Trophoblast cell (in vitro differentiated cells and primary cell): ENCODE data around the gene SLC6A19.

ENCODE experiments used
- DNase-seq, 2 donors: peaks; one replicate each; pipeline ENCODE4 v3.0.0-alpha.2; 2016
- H2AFZ ChIP-seq: 2 replicates; pipeline ENCODE4 v1.6.1; 2013; ENCODE audit warnings: low read length, moderate library complexity, mild to moderate bottlenecking; ENCODE audit not compliant: insufficient read depth, poor library complexity
- H2AK5ac ChIP-seq: 2 replicates; pipeline ENCODE4 v1.6.1; 2013; ENCODE audit warnings: mild to moderate bottlenecking, low read length
- H2BK120ac ChIP-seq: 2 replicates; pipeline ENCODE4 v1.6.1; 2013; ENCODE audit warnings: low read length, mild to moderate bottlenecking, moderate library complexity; ENCODE audit not compliant: insufficient read depth, poor library complexity
- H2BK12ac ChIP-seq: 2 replicates; pipeline ENCODE4 v1.6.1; 2013; ENCODE audit warnings: mild to moderate bottlenecking, low read length, moderate library complexity
- H2BK5ac ChIP-seq: 2 replicates; pipeline ENCODE4 v1.6.1; 2013; ENCODE audit warnings: low read length, low read depth, moderate library complexity, mild to moderate bottlenecking; ENCODE audit not compliant: poor library complexity
- H3K14ac ChIP-seq: 2 replicates; pipeline ENCODE4 v1.6.1; 2013; ENCODE audit warnings: mild to moderate bottlenecking, low read length
- H3K18ac ChIP-seq: 2 replicates; pipeline ENCODE4 v1.6.1; 2013; ENCODE audit warnings: mild to moderate bottlenecking, low read length
- H3K23ac ChIP-seq: 2 replicates; pipeline ENCODE4 v1.6.1; 2013; ENCODE audit warnings: low read length
- H3K27ac ChIP-seq: 2 replicates; pipeline ENCODE4 v1.5.1; 2013; ENCODE audit warnings: low read depth, mild to moderate bottlenecking, inconsistent platforms, low read length, moderate library complexity
- H3K27me3 ChIP-seq: 2 replicates; pipeline ENCODE4 v1.6.1; 2013; ENCODE audit warnings: inconsistent platforms, mild to moderate bottlenecking, low read length, moderate library complexity; ENCODE audit not compliant: insufficient read depth
- H3K36me3 ChIP-seq, 2 experiments: 1 replicate in 1 of 2; 2 replicates in 1 of 2; pipeline ENCODE4 v1.6.1; 2013; ENCODE audit warnings: low read length in 2 of 2, mild to moderate bottlenecking in 2 of 2, moderate library complexity in 1 of 2; ENCODE audit not compliant: insufficient read depth in 2 of 2, control insufficient read depth in 1 of 2
- H3K4ac ChIP-seq: 2 replicates; pipeline ENCODE4 v1.6.1; 2013; ENCODE audit warnings: low read depth, mild to moderate bottlenecking, low read length, moderate library complexity
- H3K4me1 ChIP-seq, 2 experiments: 1 replicate in 1 of 2; 2 replicates in 1 of 2; pipeline ENCODE4 v1.6.1; 2013; ENCODE audit warnings: low read length in 2 of 2, mild to moderate bottlenecking in 2 of 2, moderate library complexity in 1 of 2; ENCODE audit not compliant: insufficient read depth in 2 of 2, control insufficient read depth in 1 of 2
- H3K4me2 ChIP-seq: 2 replicates; pipeline ENCODE4 v1.6.1; 2013; ENCODE audit warnings: inconsistent platforms, mild to moderate bottlenecking, low read length, moderate library complexity
- H3K4me3 ChIP-seq: 2 replicates; pipeline ENCODE4 v1.5.1; 2013; ENCODE audit warnings: mild to moderate bottlenecking, low read depth, low read length, inconsistent platforms
- H3K79me1 ChIP-seq: one replicate; pipeline ENCODE4 v1.6.1; 2013; ENCODE audit warnings: low read length
- H3K79me2 ChIP-seq: 2 replicates; pipeline ENCODE4 v1.6.1; 2013; ENCODE audit warnings: low read length, mild to moderate bottlenecking; ENCODE audit not compliant: control insufficient read depth, insufficient read depth, poor library complexity
- H3K9ac ChIP-seq: 2 replicates; pipeline ENCODE4 v1.6.1; 2013; ENCODE audit warnings: mild to moderate bottlenecking, low read length
- H3K9me3 ChIP-seq: 2 replicates; pipeline ENCODE4 v1.6.1; 2013; ENCODE audit warnings: low read depth, mild to moderate bottlenecking, control low read depth, inconsistent platforms, low read length; ENCODE audit not compliant: insufficient read depth
- H4K12ac ChIP-seq: 2 replicates; pipeline ENCODE4 v1.6.1; 2013; ENCODE audit warnings: low read depth, mild to moderate bottlenecking, low read length, moderate library complexity
- H4K8ac ChIP-seq: 2 replicates; pipeline ENCODE4 v1.6.1; 2013; ENCODE audit warnings: low read depth, mild to moderate bottlenecking, low read length, moderate library complexity
- H4K91ac ChIP-seq: one replicate; pipeline ENCODE4 v1.6.1; 2013; ENCODE audit warnings: low read depth, mild to moderate bottlenecking, low read length, moderate library complexity
- WGBS: extraction: QIAGEN DNeasy Blood & Tissue Kit; methylation state at CpG from one replicate; pipeline ENCODE4 v1.1.7; 2013; ENCODE audit warnings: missing lambda C conversion rate; ENCODE audit not compliant: insufficient read length, insufficient coverage; ENCODE audit errors: extremely low coverage; 5-methylcytosine and 5-hydroxymethylcytosine counted together

SLC6A19 gene

DNA sequence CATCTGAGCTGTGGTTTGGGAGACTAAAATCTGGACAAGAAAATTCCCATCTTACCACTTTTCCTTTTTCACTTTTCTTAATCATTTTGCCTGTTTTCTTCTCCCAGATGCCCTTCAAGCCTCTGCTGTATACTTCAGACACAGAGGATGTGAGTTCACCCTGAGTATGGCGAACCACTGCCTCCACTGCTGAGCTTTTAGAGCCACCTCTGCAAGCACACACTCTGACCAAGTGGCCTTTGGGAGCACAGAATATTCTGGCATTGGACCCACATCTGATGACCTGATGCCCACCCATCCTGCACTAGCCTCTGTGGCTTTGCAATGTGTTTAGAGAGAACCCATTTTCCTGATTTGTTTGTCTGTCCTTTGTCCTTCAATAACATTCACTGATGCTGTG is 61.0 kb downstream of the SLC6A19 start:
- H3K79me1 ChIP-seq: no peaks in the 10 kb centered on the region
- no peak overlapping the region for H2BK5ac ChIP-seq
- no CpG with 5 or more reads among the region's 1 CpG for WGBS
- H3K14ac ChIP-seq: no peak overlapping the region
- no peak overlapping the region for H2BK120ac ChIP-seq
- H3K4me3 ChIP-seq: no peak overlapping the region
- no peak overlapping the region for H2BK12ac ChIP-seq
- H3K23ac ChIP-seq: no peak overlapping the region
- H3K27ac ChIP-seq: no peak overlapping the region
- H3K9me3 ChIP-seq: peaks cover 37% of the 10 kb centered on the region
- H3K27me3 ChIP-seq: no peaks in the 10 kb centered on the region
- no peak overlapping the region for H3K4me2 ChIP-seq
- no peak overlapping the region for H4K12ac ChIP-seq
- no peak overlapping the region for H4K91ac ChIP-seq
- no peak overlapping the region for H2AK5ac ChIP-seq
- H3K79me2 ChIP-seq: no peaks in the 10 kb centered on the region
- DNase-seq: no peak
- no peak overlapping the region for H3K9ac ChIP-seq
- no peak overlapping the region for H3K4ac ChIP-seq
- H4K8ac ChIP-seq: no peak overlapping the region
- H3K36me3 ChIP-seq: no peaks in the 10 kb centered on the region
- H3K4me1 ChIP-seq: no peaks in the 10 kb centered on the region
- H3K18ac ChIP-seq: no peak overlapping the region
- no peak overlapping the region for H2AFZ ChIP-seq

DNA sequence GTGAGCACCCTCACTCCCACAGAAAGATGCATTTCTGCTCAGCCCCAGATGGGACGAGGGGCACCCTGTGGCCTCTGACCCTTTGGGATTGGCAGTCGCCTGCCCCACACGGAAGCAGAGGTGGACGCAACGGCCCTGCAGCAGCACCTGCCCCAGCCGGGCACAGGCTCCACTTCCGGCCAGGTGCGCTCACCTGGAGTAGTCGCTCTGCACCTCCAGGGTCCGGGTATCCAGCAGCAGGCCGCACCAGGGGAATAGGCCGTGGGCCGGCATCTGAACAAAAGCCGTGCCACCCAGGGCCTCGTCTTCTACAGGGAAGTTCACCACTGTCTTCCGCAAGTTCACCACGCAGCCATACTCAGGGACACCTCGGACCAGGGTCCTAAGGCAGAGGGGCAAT is 62.8 kb downstream of the SLC6A19 start:
- no peak overlapping the region for H2AK5ac ChIP-seq
- H3K23ac ChIP-seq: no peak overlapping the region

DNA sequence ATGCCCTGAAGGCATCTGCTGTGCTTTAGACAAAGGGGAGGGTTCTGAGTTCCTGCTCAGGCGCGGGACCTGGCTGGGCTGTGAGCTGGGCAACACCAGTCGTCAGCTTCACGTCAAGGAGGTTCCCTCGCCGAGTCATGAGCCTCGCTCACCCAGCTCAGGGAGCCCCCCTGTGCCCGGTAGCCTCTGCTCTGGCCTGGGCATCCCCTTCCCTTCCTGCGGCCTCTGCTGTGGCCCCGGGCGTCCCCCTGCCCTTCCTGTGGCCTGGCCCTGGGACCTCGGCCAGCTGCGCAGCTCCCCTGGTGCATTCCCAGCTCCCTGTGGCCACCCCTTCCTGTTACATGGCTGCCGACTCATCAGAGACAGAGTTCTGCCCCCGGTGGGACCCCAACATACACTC is 63.6 kb downstream of the SLC6A19 start:
- Histone ChIP-seq H4K91ac (no peak overlapping the region), H2BK120ac (no peak overlapping the region), H3K27ac (no peak overlapping the region), H3K4ac (no peak overlapping the region), H2AFZ (no peak overlapping the region), H3K4me3 (no peak overlapping the region), H3K4me1 (no peaks in the 10 kb centered on the region), H4K12ac (no peak overlapping the region), H2BK12ac (no peak overlapping the region), H3K9ac (no peak overlapping the region), H4K8ac (no peak overlapping the region), H3K79me1 (no peaks in the 10 kb centered on the region), H3K14ac (no peak overlapping the region), H3K4me2 (no peak overlapping the region), H3K36me3 (no peaks in the 10 kb centered on the region), H2BK5ac (no peak overlapping the region), H3K18ac (no peak overlapping the region), H3K27me3 (no peaks in the 10 kb centered on the region), H3K23ac (no peak overlapping the region), H3K9me3 (peaks cover 33% of the 10 kb centered on the region), H3K79me2 (no peaks in the 10 kb centered on the region), H2AK5ac (no peak overlapping the region)
- no peak for DNase-seq
- WGBS: no CpG with 5 or more reads among the region's 15 CpGs

More for the DNA sequence above, 62.8 kb downstream of the SLC6A19 start:
- H2BK12ac ChIP-seq: no peak overlapping the region
- no peaks in the 10 kb centered on the region for H3K4me1 ChIP-seq
- H2BK120ac ChIP-seq: no peak overlapping the region
- no peak overlapping the region for H4K8ac ChIP-seq
- H3K9ac ChIP-seq: no peak overlapping the region
- no peak overlapping the region for H2BK5ac ChIP-seq
- H3K9me3 ChIP-seq: peaks cover 38% of the 10 kb centered on the region
- no peaks in the 10 kb centered on the region for H3K36me3 ChIP-seq
- no peak overlapping the region for H2AFZ ChIP-seq
- no peak overlapping the region for H3K4me2 ChIP-seq
- H3K27me3 ChIP-seq: no peaks in the 10 kb centered on the region
- H3K18ac ChIP-seq: no peak overlapping the region
- no peak overlapping the region for H4K12ac ChIP-seq
- H3K4ac ChIP-seq: no peak overlapping the region
- H3K14ac ChIP-seq: no peak overlapping the region
- no CpG with 5 or more reads among the region's 18 CpGs for WGBS
- H3K27ac ChIP-seq: no peak overlapping the region
- no peak overlapping the region for H4K91ac ChIP-seq
- H3K4me3 ChIP-seq: no peak overlapping the region
- DNase-seq: no peak
- no peaks in the 10 kb centered on the region for H3K79me2 ChIP-seq
- H3K79me1 ChIP-seq: no peaks in the 10 kb centered on the region

DNA sequence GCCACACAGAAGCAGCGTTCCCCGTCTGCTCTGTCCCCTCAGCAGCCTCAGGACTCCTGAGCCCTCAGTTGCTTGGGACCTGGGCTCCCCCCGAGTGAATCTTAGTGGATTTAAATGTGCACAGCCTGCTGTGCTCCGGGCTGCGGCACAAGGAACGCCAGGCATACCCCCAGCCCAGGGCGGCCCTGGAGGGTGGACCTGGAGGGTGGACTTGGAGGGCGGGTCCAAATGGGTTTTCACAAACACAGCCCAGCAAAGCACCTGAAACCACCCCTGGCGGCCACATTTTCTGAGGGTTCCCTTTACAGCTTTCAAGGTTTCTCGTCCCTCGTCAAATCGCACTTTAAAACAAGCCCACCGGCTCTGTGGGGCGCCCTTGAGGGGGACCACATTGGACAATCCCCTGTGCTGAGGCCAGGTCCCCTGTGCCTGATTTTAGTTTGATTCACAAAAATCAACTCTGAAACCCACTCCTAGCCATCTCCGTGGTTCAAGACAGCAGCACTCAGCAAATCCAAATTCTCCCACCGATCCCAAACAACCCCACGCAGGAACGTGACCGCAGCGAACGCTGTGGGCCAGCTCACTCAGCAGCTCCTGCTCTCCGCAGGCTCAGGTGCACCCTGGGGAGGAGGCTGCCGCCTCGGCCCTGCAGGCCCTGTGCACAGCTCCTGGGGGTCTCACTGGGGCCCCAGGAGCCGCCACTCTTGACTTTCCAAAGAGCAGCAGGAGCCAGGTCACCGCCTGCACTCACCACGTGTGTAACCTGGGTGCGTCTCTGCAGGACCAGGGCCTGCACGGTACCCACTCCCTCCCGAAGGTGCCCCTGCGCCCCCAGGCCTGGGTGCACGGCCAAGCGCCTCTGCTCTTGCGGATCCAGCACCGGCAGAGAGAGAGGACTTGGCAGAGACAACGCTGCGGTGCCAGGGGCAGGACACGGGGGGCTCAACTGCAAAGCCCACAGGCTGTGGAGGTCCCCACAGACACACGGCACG is 64.4 kb downstream of the SLC6A19 start:
- DNase-seq: no peak
- Histone ChIP-seq H2AFZ (no peak overlapping the region), H3K23ac (no peak overlapping the region), H3K4me1 (no peaks in the 10 kb centered on the region), H4K12ac (no peak overlapping the region), H3K36me3 (no peaks in the 10 kb centered on the region), H3K4ac (no peak overlapping the region), H3K18ac (no peak overlapping the region), H2BK12ac (no peak overlapping the region), H2BK5ac (no peak overlapping the region), H3K4me3 (no peak overlapping the region), H3K14ac (no peak overlapping the region), H2AK5ac (no peak overlapping the region), H2BK120ac (no peak overlapping the region), H3K9ac (no peak overlapping the region), H3K27ac (no peak overlapping the region), H3K79me2 (no peaks in the 10 kb centered on the region), H3K79me1 (no peaks in the 10 kb centered on the region), H3K27me3 (no peaks in the 10 kb centered on the region), H4K8ac (no peak overlapping the region), H3K9me3 (peaks cover 28% of the 10 kb centered on the region), H4K91ac (no peak overlapping the region), H3K4me2 (no peak overlapping the region)
- no CpG with 5 or more reads among the region's 40 CpGs for WGBS
